Muscle of back (tissue), 11 donors: ENCODE data around the gene STRIP2. TPM values are rescaled to one million over a fixed set of nuclear protein-coding genes. Genes with fewer than 3 reads are reported as not detected.
"Not testable (repeated sequence)": the region's sequence is repeated elsewhere in the genome, so short reads cannot be mapped to it uniquely, and the experiment has no call there.

Source experiments
- DNase-seq, 3 donors: peaks; one replicate each; pipeline versions ENCODE4 v3.0.0 to v3.0.0-alpha.2; 2013
- polyA plus RNA-seq, 10 donors: library from polyadenylated mRNA; unstranded; fragments of 120-200 nt; gene quantifications; one replicate each; pipeline ENCODE4 v1.2.1, GENCODE V29; 2013; ENCODE audit not compliant: insufficient read length in 10 of 10

The STRIP2 gene
- polyA plus RNA-seq, 10 donors = 4.2 to 9.7 (median 6.4) TPM

GRCh38 chr7:129452589-129453231, 18.5 kb downstream of the STRIP2 start:
- DNase-seq = no peak

GRCh38 chr7:129453510-129454248, 19.4 kb downstream of the STRIP2 start:
- no peak for DNase-seq

GRCh38 chr7:129454249-129454551, 20.0 kb downstream of the STRIP2 start:
- no peak for DNase-seq

GRCh38 chr7:129456421-129456820, 22.2 kb downstream of the STRIP2 start:
- DNase-seq = no peak

DNA sequence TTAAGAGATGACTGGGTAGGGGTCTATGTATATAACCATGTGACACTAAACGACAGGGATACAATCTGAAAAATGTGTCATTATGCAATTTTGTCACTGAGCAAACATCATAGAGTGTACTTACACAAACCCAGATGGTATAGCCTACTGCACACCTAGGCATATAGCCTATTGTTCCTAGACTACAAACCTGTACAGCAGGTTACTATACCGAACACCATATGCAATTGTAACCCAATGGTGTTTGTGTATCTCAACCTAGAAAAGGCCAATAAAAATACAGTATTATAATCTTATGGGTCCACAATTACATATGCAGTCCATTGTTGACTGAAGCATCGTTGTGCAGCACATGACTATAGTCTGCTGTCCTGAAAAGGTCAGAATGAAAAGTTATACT, 22.9 kb downstream of the STRIP2 start:
- no peak for DNase-seq

- DNase-seq = no peak
Observed at GRCh38 chr7:129458171-129458570, 23.9 kb downstream of the STRIP2 start.

DNA sequence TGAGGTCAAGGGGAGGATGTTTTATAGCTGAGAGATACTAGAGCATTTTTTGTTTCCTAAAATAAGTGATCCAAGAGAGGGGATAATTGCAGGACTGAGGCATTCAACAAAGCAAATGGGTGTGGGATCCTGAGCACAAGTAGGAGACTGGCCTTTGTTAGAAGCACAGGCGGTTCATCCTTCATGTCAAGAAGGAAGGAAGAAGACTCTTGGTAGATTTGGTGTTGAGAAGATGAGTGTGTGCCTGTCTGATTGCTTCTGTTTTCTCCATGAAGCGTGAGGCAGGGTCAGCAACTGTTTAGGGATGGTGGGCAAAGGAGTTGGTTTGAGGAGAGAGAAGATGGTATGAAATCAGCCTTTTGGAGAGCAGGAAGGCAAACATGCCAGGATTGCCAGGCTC, 27.6 kb downstream of the STRIP2 start:
- no peak for DNase-seq

DNA sequence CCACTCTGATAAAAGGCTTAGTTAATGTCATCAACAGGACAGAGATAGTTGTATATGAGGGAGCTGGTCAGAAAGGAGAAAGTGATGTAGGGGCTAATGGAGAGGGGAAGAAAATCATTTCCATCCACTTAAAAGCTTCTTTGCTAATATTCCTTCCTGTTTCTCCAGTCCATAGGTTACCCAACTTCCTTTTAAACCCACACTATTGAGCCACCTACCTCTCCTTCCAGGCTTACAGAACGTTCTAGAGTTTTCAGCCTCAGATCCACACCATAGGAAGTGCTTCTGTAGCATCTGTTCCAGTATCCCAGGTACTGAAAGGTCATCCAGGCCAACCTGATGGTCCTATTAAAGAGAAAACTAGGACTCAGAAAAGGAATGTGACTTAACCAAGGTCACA, 28.2 kb downstream of the STRIP2 start:
- no peak for DNase-seq

DNA sequence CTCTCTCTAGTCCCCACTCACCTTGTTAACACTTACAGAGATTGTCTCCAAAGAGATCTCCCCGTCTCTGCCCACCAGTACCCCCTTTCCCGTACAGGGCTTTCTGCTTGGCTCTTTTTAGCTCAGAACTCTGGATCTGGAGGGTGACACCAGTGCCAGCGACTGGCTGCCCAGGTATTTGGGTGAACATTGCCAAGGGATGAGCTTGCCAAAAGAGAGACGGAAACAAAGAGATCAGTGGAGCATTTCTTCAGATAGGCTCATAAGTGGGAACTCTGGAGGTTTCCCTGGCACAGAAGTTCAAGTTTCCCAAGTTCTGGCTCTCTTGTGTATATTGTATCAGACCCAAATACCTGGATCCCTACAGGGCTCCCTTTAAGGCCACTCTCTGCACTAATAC, 30.0 kb downstream of the STRIP2 start:
- no peak for DNase-seq

- no peak for DNase-seq
Observed at GRCh38 chr7:129465080-129465479, 30.8 kb downstream of the STRIP2 start.

DNA sequence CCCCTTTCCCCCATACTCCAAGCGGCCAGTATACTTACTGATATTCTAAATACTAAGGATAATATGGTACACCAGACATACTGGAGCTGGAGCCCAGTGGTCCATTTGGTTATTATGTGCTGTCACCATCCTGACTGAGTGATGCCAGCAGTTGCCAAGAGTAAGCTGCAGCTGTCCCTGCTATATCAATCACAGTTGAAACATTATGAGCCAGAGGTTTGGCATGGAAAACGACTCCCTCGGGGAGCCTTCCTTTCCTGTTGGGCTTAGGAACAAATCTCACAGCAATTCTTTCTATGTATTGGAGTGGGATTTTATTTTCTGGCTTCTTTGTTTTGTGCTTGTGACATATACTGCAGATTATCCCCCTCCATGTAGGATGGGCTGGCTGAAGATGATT, 32.6 kb downstream of the STRIP2 start:
- DNase-seq = peak; percentile 40 to 54 (median 49)

- DNase-seq = no peak
Observed at GRCh38 chr7:129468087-129468486, 33.9 kb downstream of the STRIP2 start.

DNA sequence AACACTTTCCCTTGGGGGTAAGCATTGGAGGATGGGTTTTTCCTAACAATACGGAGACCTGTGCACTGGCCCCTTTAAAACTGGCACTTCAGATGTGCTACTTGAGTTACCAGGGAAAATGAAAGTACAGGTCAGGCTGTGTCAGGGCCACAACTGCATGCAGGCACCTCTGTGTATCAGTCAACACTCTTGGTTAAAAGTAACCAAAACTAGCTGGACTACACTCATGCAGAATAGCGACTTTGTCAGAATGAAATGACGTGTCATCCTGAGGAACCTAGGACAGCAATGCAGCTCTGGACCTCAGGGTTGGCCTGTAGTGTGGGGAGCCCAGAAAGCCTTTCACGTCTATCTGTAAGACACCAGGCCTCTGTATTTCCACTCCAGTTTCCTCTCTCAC, 34.3 kb downstream of the STRIP2 start:
- DNase-seq = no peak

DNA sequence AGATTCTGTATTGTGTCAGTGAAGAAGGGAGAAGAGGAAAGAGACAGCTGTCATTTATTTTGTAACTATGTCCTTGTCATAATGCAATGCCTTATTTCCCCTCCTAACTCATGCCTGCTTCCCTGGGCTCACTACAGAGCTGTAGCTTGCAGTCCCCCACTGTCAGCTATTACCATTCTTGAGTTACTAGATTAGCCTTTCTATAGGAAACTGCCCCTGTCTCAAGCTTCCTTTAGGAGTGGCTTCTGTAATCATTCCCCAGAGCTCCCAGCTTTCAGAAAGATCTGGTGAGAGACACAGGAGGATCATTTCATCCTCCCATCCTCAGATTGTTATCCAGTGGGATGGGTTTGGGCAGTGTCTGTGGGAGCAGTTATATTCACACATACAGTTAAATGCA, 35.7 kb downstream of the STRIP2 start:
- no peak for DNase-seq

DNA sequence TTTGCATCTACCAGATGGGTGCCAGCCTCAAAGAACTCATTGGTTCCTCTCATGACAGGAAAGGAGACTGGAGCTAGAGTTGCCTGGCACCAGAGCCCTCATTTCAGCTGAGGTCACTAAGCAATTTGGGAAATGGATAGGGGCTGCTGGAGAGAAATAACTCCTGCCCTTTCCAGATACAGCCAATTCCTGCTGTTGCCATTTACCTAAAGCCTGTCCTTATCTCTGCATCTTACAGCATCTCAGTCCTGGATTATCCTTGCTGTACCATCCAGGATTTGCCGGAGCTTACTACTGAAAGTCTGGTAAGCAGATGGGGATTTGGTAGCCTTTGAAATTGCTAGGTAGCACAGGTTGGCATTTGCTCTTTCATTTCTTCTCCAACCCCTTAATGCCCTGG, 36.2 kb downstream of the STRIP2 start:
- no peak for DNase-seq

- no peak for DNase-seq
Observed at GRCh38 chr7:129471402-129471827, 37.2 kb downstream of the STRIP2 start.

- not testable (repeated sequence) for DNase-seq
Observed at GRCh38 chr7:129475931-129476330, 41.7 kb downstream of the STRIP2 start.

- DNase-seq = not testable (repeated sequence)
Observed at GRCh38 chr7:129476398-129476797, 42.2 kb downstream of the STRIP2 start.

GRCh38 chr7:129479831-129480230, 45.6 kb downstream of the STRIP2 start:
- DNase-seq = no peak

- no peak for DNase-seq
Observed at GRCh38 chr7:129480674-129481363, 46.6 kb downstream of the STRIP2 start.

- DNase-seq = not testable (repeated sequence)
Observed at GRCh38 chr7:129481376-129481775, 47.1 kb downstream of the STRIP2 start.

- DNase-seq = no peak
Observed at GRCh38 chr7:129482781-129483180, 48.5 kb downstream of the STRIP2 start.

- peak in 1 of 3 donors; percentile 69 for DNase-seq
Observed at GRCh38 chr7:129489491-129489890, 55.3 kb downstream of the STRIP2 start.
